Mucosa of rectum (tissue), 2 donors: ENCODE measurements around the gene C1RL.

Experiments used
- H3K27ac ChIP-seq, 2 donors: one replicate each; pipeline ENCODE4 v1.7.0; 2013; ENCODE audit warnings: inconsistent platforms in 2 of 2, low read depth in 2 of 2, low read length in 2 of 2
- H3K27me3 ChIP-seq, 2 donors: one replicate each; pipeline ENCODE4 v1.7.0; 2013; ENCODE audit warnings: low read length in 2 of 2; ENCODE audit not compliant: control insufficient read depth in 2 of 2, insufficient read depth in 2 of 2
- H3K36me3 ChIP-seq, 2 donors: one replicate each; pipeline ENCODE4 v1.7.0; 2013; ENCODE audit warnings: low read length in 2 of 2; ENCODE audit not compliant: control insufficient read depth in 2 of 2, insufficient read depth in 2 of 2
- H3K4me1 ChIP-seq, 2 donors: one replicate each; pipeline ENCODE4 v1.7.0; 2013; ENCODE audit warnings: low read length in 2 of 2, mild to moderate bottlenecking in 1 of 2; ENCODE audit not compliant: control insufficient read depth in 2 of 2, insufficient read depth in 2 of 2
- H3K4me3 ChIP-seq, 2 donors: one replicate each; pipeline ENCODE4 v1.7.0; 2013; ENCODE audit warnings: low read length in 2 of 2
- H3K9ac ChIP-seq, 2 donors: one replicate each; pipeline ENCODE4 v1.7.0; 2013; ENCODE audit warnings: low read length in 2 of 2, low read depth in 1 of 2, mild to moderate bottlenecking in 1 of 2
- H3K9me3 ChIP-seq, 2 donors: one replicate each; pipeline ENCODE4 v1.7.0; 2013; ENCODE audit warnings: low read length in 2 of 2; ENCODE audit not compliant: control insufficient read depth in 2 of 2
- donor health status: healthy.
- donor health status: Normal muscosa, but diverticular disease.

The C1RL gene

GRCh38 chr12:7108796-7109571 lies at the start of gene C1RL:
TSS of gene C1RL (minus strand) at chr12:7109214. CDS start at chr12:7109180, 34 bp downstream.
- peaks cover 9 to 10% of the 10 kb centered on the region in 2 donors for H3K4me1 ChIP-seq
- H3K9me3 ChIP-seq = no peaks in the 10 kb centered on the region

GRCh38 chr12:7157391-7157790 lies 48.4 kb upstream of the C1RL start:
- no peak overlapping the region for H3K4me3 ChIP-seq
- no peak overlapping the region for H3K9ac ChIP-seq
- H3K27ac ChIP-seq = no peak overlapping the region

More at GRCh38 chr12:7108796-7109571, at the start of gene C1RL:
- H3K36me3 ChIP-seq = peaks cover 0 to 3% of the 10 kb centered on the region in 2 donors
- peak within 1 kb of the TSS; percentile 91 to 95 for H3K4me3 ChIP-seq
- H3K9ac ChIP-seq = peak within 1 kb of the TSS; percentile 82 to 97
- peak within 1 kb of the TSS; percentile 95 to 98 for H3K27ac ChIP-seq
- no peaks in the 10 kb centered on the region for H3K27me3 ChIP-seq

GRCh38 chr12:7156259-7157197 lies 47.5 kb upstream of the C1RL start:
- Histone ChIP-seq H3K4me1 (no peaks in the 10 kb centered on the region), H3K4me3 (no peak overlapping the region), H3K9ac (no peak overlapping the region), H3K27me3 (no peaks in the 10 kb centered on the region), H3K27ac (no peak overlapping the region), H3K36me3 (peaks cover 0 to 4% of the 10 kb centered on the region in 2 donors), H3K9me3 (no peaks in the 10 kb centered on the region)

More at GRCh38 chr12:7157391-7157790, 48.4 kb upstream of the C1RL start:
- no peaks in the 10 kb centered on the region for H3K27me3 ChIP-seq
- no peaks in the 10 kb centered on the region for H3K4me1 ChIP-seq
- H3K36me3 ChIP-seq = peaks cover 0 to 4% of the 10 kb centered on the region in 2 donors
- H3K9me3 ChIP-seq = no peaks in the 10 kb centered on the region

- Histone ChIP-seq H3K27ac (no peak overlapping the region), H3K9ac (no peak overlapping the region), H3K4me1 (no peaks in the 10 kb centered on the region), H3K4me3 (no peak overlapping the region), H3K9me3 (no peaks in the 10 kb centered on the region), H3K27me3 (no peaks in the 10 kb centered on the region), H3K36me3 (peaks cover 3 to 10% of the 10 kb centered on the region in 2 donors)
Observed at GRCh38 chr12:7155471-7156034, 46.5 kb upstream of the C1RL start.

- Histone ChIP-seq H3K27me3 (no peaks in the 10 kb centered on the region), H3K9ac (no peak overlapping the region), H3K36me3 (peaks cover 9 to 13% of the 10 kb centered on the region in 2 donors), H3K9me3 (no peaks in the 10 kb centered on the region), H3K27ac (no peak overlapping the region), H3K4me3 (no peak overlapping the region), H3K4me1 (no peaks in the 10 kb centered on the region)
Observed at GRCh38 chr12:7154901-7155470, 46.0 kb upstream of the C1RL start.

GRCh38 chr12:7154042-7154441 lies 45.0 kb upstream of the C1RL start:
- no peak overlapping the region for H3K9ac ChIP-seq
- H3K27me3 ChIP-seq = no peaks in the 10 kb centered on the region
- H3K9me3 ChIP-seq = no peaks in the 10 kb centered on the region
- H3K4me3 ChIP-seq = no peak overlapping the region
- no peaks in the 10 kb centered on the region for H3K4me1 ChIP-seq
- no peak overlapping the region for H3K27ac ChIP-seq
- peaks cover 16 to 21% of the 10 kb centered on the region in 2 donors for H3K36me3 ChIP-seq

- no peaks in the 10 kb centered on the region for H3K4me1 ChIP-seq
- no peak overlapping the region for H3K4me3 ChIP-seq
- H3K9me3 ChIP-seq = no peaks in the 10 kb centered on the region
- H3K36me3 ChIP-seq = peaks cover 20 to 22% of the 10 kb centered on the region in 2 donors
- H3K27ac ChIP-seq = no peak overlapping the region
- no peak overlapping the region for H3K9ac ChIP-seq
- no peaks in the 10 kb centered on the region for H3K27me3 ChIP-seq
Observed at GRCh38 chr12:7152818-7153217, 43.8 kb upstream of the C1RL start.

- H3K27me3 ChIP-seq = no peaks in the 10 kb centered on the region
- no peak overlapping the region for H3K4me3 ChIP-seq
- H3K4me1 ChIP-seq = no peaks in the 10 kb centered on the region
- H3K27ac ChIP-seq = no peak overlapping the region
- H3K36me3 ChIP-seq = peaks cover 18 to 20% of the 10 kb centered on the region in 2 donors
- no peaks in the 10 kb centered on the region for H3K9me3 ChIP-seq
- H3K9ac ChIP-seq = no peak overlapping the region
Observed at GRCh38 chr12:7151532-7151931, 42.5 kb upstream of the C1RL start.

- no peaks in the 10 kb centered on the region for H3K27me3 ChIP-seq
- no peaks in the 10 kb centered on the region for H3K9me3 ChIP-seq
- H3K9ac ChIP-seq = no peak overlapping the region
- H3K36me3 ChIP-seq = peaks cover 18 to 20% of the 10 kb centered on the region in 2 donors
- no peak overlapping the region for H3K4me3 ChIP-seq
- H3K27ac ChIP-seq = no peak overlapping the region
- no peaks in the 10 kb centered on the region for H3K4me1 ChIP-seq
Observed at GRCh38 chr12:7150841-7151240, 41.8 kb upstream of the C1RL start.
